Left forelimb (tissue), 1 donor: ENCODE measurements around the gene CPSF7.
"Not testable (repeated sequence)": the region's sequence is repeated elsewhere in the genome, so short reads cannot be mapped to it uniquely, and the experiment has no call there.

Experiments used
- DNase-seq: peaks from one replicate; pipeline ENCODE4 v3.0.0-alpha.2; 2018; ENCODE audit warnings: low spot score

CPSF7 gene, protein sequence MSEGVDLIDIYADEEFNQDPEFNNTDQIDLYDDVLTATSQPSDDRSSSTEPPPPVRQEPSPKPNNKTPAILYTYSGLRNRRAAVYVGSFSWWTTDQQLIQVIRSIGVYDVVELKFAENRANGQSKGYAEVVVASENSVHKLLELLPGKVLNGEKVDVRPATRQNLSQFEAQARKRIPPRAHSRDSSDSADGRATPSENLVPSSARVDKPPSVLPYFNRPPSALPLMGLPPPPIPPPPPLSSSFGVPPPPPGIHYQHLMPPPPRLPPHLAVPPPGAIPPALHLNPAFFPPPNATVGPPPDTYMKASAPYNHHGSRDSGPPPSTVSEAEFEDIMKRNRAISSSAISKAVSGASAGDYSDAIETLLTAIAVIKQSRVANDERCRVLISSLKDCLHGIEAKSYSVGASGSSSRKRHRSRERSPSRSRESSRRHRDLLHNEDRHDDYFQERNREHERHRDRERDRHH

DNA sequence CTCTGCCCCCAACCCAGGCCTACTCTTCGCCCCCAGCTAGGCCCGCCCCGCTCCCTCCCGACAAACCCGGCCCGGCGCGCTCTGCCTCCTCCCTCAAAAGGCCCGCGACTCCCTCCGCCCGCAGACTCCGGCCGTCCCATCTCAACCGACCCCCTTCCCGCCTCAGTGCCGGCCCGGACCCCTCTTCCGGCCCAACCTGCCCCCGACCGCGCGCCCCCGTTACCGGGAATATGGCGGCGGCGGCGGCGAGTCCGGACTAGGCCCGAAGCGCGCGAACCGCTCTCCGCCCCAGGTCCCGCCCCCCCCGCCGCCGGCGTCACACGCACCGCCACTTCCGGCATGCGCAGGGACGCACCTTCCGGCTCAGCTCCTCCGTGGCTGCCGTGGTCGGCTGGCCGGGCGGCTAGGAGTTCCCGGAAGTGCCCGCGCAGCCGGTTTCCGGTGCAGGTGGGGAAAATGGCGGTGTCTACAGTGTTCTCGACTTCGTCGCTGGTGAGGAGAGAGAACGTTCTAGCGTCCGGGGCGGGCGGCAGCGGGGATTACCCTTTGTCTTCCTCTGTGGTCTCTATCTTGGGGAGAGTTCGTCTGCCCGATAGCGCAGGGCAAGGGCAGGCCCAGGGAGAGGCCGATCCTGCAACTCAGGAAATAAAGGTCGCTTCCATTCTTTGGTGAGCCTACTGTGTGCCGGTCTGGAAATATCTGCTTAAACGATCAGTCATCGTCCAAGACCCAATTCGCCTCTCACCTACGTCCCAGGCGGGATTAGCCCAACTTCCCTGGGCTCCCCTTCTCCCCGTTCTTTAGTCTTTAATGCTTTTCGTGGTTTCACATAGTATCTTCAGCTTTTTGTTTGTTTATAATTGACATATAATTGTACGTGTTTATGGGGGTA is at the start of gene CPSF7, which contains the start of gene SDHAF2:
CPSF7 (minus strand) TSS at position 285 of the 892 bp plus-strand sequence. CDS start 740 bp downstream, outside the sequence.
SDHAF2 (plus strand) TSS at position 434 of the 892 bp plus-strand sequence; CDS start at position 457, 23 bp downstream.
- peak; percentile 99 for DNase-seq

DNA sequence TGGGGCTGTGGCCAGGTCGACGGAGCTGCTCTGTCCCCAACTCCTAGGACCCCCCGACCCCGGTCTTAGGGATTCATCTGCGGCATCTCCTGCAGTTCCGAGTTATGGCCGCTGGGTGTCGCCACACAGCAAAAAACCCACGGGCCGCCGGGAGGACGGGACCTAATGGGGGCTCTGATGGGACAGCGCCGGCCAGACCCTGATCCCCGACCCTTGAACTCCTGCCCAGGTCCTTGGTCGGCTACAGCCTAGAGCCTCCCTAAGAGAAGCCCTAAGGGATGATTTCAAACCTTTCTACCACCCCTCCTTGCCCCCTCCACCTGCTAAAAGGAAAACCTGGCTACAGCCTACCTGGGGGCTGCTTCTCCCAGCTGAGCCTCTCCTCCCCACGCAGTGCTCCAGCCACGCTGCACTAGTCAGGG is 48.0 kb upstream of the CPSF7 start:
- no peak for DNase-seq

DNA sequence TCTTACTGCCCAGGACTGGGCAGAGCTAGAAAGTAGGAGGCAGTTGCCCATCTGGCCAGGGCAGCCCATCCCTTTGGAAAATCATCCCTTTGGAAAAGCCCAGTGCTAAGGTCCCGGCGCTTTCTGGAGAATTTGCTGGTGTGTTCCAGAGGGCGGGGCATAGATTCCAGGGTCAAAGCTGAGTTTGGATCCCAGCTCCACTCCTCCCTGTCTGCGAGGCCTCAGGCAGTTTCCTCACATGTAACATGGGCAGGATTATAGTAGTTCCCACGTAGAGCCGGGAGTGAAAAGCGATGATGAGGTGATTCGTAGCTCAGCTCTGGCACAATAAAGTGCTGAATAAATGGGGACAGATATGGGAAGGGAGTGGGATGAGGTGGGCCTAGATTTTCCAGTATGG is 47.4 kb upstream of the CPSF7 start:
- no peak for DNase-seq

DNA sequence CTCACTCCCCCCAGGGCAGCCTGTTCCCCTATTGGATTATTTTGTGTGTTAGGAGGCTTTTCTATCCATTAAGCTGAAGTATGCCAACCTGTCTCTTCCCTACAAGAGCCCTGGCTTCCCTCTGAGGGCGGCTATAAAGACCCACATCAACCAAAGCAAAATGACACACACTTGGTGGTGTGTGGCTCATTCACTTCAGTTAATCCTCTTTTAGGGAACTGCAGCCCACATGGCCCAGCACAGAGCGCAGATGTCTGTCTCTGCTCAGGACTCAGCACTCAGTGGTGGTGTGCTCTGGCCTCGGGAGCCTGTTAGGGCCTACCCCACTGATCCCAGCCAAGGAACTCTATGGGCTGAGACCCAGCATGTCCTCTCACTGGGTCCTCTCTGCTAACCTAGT is 46.6 kb upstream of the CPSF7 start:
- DNase-seq = no peak

DNA sequence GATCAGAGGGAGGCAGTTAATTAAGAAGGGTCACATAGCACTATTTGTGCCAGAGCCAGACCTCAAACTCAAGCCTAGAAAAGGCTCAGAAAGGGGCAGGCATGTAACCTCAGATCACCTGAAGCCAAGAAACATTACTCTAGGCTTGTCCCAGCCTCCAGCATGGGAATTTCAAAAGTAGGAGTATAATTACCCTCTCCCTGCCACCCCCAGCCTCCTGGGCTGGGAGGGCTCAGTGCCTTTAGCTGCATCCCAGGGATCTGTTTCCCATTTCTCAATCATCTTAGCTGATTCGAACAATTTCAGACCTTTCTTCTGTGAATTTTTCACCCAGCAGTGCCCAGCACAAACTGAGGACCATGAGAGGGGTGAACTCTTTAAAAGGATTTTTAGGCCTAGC is 45.7 kb upstream of the CPSF7 start:
- DNase-seq = no peak

DNA sequence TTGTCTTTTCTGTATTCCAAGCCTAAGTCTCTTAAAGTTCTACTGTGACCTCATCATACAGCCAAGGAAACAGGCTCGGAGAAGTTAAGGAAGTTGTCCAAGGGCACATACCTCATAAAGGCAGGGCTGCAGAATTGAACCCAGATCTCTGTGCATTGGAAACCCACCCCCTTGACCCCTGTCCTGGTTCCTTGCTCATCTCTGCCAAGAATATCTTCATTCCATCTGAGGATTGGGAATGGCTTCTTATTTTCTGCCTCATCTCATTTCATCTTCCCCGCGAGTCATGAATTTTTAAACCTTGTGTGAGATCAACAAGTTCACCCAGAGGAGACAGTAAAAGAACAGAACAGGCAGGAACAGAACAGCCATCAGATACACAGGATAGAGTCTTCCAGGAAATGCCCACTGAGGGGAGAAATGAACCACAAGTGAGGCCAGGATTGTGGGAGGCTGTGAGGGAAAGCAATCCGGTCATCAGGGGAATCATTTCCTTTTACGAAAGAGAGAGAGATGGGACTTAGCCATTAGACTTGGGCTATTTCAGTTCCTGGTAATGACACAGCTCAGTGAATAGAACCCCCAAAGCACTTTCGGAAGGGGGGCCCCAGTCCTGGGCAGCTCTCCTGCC is 44.4 kb upstream of the CPSF7 start:
- no peak for DNase-seq

DNA sequence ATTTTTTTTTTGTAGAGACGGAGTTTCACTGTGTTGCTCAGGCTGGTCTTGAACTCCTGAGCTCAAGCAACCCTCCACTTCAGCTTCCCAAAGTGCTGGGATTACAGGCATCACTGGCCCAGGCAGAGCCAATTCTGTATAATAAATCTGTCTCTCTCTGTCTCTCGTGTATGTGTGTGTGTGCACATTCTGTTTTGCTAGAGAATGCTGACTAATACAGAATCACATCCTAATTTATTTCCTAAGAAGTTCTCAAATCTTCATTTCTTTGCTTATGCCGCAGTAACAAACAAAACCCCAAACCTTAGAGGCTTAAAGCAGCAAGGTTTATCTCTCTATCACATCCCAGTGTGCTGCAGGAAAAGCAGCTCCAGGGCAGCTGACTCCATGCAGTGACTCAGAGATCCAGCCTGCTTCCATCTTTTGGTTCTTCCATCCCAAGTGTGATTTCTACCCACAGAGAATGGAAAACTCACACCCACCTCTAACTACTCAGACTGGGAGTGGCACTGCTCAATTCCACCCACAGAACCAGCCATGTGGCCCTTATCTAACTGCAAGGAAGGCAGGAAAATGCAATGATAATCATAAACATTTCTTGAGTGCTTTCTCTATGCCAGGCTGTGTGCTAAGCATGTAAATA is 43.7 kb upstream of the CPSF7 start:
- DNase-seq = no peak

DNA sequence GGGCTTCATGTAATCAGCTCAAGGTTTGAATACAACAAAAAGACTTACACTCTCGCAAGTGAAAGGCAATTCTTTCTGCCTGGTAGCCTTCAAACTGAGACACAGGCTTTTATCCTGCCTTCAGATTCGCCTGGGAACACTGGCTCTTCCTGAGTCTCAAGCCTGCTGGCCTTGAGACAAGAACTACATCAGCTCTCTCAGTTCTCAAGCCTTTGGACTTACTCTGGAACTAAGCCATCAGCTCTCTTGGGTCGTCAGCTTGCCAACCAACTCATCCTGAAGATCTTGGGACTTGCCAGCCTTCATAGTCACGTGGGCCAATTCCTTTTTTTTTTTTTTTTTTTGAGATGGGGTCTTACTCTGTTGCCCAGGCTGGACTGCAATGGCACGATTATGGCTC is 43.1 kb upstream of the CPSF7 start:
- no peak for DNase-seq

DNA sequence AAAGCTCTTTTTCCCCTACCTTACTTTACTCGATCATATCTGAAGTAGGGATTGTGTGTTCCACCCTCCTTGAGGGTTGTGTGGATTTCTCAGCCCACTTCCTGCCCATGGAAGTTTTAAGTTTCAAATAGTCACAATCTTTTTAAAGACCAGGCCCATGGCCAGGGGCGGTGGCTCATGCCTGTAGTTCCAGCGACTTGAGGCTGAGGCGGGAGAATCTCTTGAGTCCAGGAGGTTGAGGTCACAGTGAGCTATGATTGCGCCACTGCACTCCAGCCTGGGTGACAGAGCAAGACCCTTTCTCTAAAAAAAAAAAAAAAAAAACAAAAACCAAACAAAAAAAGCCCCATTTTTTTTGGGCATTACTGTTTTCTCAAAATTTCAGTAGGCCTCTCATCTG is 42.5 kb upstream of the CPSF7 start:
- DNase-seq = no peak

DNA sequence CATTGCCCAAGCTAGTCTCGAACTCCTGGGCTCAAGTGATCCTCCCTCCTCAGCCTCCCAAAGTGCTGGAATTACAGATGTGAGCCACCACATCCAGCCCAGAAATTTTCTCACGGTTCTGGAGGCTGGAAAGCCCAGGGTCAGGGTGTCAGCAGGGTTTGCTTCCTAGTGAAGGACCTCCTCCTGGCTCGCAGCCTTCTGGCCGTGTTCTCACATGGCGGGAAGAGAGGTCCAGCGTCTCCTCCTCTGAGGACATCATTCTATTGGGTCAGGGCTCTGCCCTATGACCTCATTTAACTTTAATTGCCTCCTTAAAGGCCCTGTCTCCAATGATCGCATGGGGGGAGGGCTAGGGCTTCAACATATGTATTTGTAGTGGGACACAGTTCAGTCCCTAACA is 38.2 kb upstream of the CPSF7 start:
- DNase-seq = no peak

DNA sequence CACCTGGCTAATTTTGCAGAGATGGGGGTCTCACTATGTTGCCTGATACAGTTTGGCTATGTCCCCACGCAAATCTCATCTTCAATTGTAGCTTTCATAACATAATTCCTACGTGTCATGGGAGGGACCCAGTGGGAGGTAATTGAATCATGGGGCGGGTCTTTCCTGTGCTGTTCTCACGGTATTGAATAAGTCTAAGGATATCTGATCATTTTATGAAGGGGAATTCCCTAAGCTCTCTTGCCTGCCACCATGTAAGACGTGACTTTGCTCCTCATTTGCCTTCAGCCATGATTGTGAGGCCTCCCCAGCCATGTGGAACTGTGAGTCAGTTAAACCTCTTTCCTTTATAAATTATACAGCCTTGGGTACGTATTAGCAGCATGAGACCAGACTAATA is 37.8 kb upstream of the CPSF7 start:
- not testable (repeated sequence) for DNase-seq

DNA sequence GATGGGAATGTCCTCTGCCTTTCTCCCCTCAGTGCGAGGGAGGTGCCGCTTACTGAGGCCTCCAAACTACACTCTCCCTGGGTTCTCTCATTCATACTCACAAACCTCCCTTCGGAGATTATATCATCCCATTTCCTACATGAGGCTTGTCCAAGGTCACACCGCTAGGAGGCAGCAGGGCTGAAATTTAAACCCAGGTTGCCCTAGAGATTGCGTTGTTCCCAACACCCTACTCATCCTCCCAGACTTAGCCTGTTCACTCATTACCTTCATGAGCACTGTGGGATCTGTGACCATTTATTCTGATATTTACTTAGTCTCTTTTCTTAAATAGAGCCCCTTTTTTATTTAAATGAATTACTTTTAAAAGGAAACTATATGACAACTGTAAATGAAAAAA is 31.2 kb upstream of the CPSF7 start:
- DNase-seq = no peak

DNA sequence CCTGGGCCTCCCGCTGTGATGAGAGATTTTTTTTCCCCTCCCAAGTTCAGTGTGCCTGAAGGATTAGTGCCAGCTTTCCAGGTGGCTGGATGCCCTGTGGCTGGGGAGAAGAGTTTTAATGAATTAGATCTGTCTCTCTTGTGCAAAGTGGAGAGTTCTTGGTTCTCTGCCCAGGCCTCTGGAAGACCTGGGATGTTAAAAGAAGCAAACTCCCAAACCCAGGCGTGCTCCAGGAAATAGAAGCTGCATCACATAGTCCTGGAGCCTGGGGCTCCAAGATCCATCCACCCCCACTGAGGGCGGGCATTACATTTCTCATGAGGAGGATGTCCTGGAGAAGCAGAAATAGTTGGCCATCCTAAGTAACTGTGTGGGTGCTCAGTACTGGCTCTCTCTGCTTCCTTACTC is 30.7 kb upstream of the CPSF7 start:
- DNase-seq = no peak

DNA sequence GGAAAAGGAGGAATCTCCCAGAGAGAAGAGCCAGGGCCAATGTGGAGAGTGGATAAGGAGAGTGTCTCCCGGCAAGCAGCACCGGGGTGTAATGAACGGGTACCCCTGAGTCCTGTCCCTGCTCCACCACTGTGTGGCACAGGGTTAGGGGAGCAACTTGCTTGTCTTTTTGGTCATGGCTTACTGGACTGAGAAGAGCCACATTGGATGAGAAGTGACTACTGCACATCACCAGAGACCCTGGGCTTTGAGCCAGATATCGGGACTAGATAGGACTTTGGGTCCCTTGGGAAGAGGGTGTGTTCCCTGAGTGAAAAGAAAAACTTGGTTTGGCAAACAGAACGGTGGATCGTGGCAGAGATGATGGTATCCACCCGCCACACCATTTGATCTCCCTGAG is 24.7 kb upstream of the CPSF7 start:
- DNase-seq = no peak

DNA sequence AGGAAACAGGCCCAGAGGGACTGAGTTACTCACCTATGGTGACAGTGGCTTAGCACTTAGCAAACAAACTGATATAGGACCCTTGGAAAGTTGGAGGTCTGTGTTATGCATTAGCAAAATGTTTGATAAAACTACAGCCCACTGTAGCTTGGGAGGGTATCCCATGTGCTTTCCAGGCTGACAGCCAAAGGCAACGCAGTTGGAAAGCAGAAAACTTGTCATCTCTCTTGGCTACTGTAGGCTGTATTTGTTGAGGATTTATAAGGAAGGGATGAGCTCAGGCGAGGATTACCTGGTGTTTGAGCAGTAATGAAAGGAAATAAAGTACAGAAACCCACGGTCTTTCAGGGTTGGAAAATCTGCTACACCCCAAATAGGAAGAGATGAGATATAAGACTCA is 23.9 kb upstream of the CPSF7 start:
- DNase-seq = no peak

DNA sequence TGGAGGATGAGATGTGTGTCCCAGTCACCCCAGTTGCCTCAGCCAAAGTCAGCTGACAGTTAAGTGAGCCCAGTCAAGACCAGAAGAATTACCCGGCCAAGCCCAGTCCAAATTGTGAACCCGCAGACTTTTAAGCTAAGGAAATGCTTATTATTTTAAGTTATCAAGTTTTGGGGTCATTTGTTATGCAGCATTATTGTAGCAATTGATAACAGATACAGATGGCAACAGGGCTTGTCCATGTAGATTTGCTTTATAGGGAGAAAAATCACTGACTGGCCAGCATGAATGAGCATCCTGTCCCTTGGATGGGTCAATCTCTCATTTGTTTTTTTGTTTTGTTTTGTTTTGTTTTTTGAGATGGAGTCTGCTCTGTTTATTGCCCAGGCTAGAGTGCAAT is 23.1 kb upstream of the CPSF7 start:
- DNase-seq = no peak

DNA sequence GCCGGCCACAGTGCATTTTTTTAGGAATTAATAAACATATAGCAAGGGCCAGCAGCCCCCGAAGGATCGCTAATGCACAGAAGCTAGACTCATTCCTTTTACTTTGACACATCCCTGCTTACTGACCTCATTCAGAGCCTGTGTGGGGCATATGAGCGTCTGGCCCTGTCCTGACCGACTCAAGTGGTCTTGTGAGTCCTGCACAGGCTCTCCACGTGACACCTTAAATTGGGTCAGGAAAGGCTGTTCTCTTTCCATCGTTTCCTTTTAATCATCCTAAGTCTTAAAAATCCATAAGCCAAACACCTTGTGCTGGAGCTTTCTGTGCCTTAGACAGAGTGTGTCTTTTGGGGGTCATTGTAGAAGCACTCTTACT is 18.8 kb upstream of the CPSF7 start:
- DNase-seq = no peak

DNA sequence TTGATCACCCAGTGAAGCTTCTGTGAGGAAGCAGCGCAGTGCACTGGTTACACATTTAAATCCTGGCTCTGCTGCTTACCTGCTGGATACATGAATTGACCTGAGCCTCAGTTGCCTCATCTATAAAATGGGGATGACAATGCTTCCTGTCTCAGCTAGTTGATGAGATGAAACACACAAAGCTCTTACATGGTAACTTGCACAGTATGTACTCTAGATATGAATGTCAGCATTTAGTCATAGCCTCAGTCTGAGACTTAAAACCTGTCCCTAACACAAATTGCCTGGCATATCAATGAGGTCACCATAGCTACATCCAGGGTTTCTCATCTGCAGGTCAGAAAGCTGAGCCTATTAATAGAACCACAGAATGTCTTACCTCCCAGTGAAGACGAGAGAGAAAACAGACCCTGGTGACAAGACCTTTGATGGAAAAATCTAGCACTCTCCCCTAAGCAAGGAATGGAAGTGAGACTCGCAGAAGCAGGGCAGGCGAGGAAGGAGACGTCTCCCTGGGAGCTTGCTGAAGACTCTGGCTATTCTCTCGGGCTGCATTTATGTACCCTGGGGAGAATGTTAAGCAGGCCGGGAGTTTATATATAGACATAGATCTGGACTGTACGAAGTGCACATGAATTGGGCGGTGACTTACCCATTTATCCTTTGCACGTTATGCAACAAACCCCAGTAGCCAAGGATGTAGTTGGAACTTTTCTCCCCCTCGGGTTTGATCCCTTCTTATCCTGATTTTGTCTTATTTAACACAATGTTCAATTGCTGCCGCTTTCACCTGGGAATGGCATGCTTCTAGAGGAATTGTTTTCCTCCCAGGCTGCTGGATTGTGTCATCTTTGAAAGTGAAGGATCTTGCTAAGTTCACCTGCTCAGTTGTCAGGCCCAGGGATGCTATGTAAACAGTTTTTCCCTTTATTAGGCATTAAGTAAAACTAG is 18.1 kb upstream of the CPSF7 start:
- no peak for DNase-seq

DNA sequence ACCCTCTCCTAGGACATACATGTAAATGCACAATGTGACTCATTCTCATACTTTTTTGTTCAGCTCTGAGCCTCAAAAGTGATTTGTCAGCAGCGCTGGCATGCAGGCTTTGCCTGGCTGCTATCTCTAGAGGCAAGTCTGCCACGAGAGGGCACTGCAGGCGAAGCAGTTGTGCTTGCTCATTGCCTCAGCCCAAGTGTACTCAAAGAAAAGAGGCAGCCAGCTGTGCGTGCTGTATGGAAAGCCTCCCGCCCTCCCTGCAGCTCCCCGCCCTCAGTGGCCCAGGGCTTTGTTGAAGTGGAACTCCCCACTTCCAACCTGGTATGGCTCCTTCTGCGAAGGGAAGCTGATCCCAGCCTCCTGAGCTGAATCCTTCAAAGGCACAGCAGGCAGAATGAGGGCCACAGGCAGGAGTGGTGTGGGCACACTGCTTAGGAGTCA is 16.5 kb upstream of the CPSF7 start:
- peak; percentile 84 for DNase-seq

DNA sequence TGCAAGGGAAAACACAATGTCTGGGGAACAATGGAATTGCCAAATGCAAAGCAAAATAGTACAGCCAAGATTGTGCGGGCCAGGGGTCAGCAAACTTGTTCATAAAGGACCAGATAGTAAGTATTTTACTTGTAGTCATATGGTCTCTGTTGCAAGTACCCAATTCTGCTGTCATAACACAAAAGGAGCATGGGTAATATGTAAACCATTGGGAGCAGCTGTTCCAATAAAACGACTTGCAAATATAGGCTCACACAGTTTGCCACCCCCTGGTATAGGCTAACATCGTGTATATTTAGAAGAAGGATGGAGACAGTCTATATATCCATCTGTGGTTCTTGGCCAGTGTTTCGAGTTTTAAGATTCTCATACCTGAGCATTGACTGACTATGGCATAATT is 15.7 kb upstream of the CPSF7 start:
- no peak for DNase-seq

DNA sequence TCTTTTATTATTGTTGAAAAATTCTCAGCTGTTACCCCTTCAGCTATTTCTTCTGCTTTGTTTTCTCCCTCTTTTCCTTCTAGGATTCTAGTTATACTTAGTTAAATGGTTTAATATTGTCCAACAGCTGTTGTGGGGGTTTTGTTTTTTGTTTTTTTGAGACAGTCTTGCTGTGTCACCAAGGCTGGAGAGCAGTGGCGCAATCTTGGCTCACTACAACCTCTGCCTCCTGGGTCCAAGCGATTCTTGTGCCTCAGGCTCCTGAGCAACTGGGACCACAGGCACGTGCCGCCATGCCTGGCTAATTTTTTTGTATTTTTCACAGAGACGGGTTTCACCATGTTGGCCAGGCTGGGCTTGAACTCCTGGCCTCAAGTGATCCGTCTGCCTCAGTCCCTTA is 12.8 kb upstream of the CPSF7 start:
- no peak for DNase-seq
